ENCODE data around the gene GRID1.

- TF ChIP-seq CTCF (IDR thresholded peaks at IDR 0.05) (no peak), EP300 (IDR thresholded peaks at IDR 0.05; ENCODE audit: low read depth) (no peak), POLR2A (IDR thresholded peaks at IDR 0.05) (no peak)
These were observed 202.3 kb downstream of the GRID1 start for GRCh38 chr10:86164174-86164774.
